HepG2 (cell line): ENCODE results near the gene ATG9A. TPM values are rescaled to one million over a fixed set of nuclear protein-coding genes. Genes with fewer than 3 reads are reported as not detected.
A peak's percentile ranks its signal among the peaks of the same experiment; 100 is the strongest.

ENCODE experiments used
- KLF6 ChIP-seq: IDR thresholded peaks from 2 replicates; pipeline ENCODE4 v1.8.0; 2016; ENCODE audit warnings: missing biosample characterization, missing genetic modification reagents
- MEF2D ChIP-seq: sonication (generic); formaldehyde crosslinking; IDR thresholded peaks from 2 replicates; pipeline ENCODE4 v1.5.1; 2020; ENCODE audit warnings: mild to moderate bottlenecking, missing genetic modification reagents
- MTF2 ChIP-seq: sonication (generic); formaldehyde crosslinking; IDR thresholded peaks from 2 replicates; pipeline ENCODE4 v1.5.0; 2020; ENCODE audit warnings: missing genetic modification reagents, borderline replicate concordance
- NAIF1 ChIP-seq: sonication (generic); formaldehyde crosslinking; IDR thresholded peaks from 2 replicates; pipeline ENCODE4 v1.5.0; 2020; ENCODE audit warnings: mild to moderate bottlenecking, missing genetic modification reagents, borderline replicate concordance
- NFE2L2 ChIP-seq: fragments of 150-350 bp; IDR thresholded peaks from 2 replicates; pipeline ENCODE4 v1.6.1; 2014; ENCODE audit warnings: low read length
- NPAS2 ChIP-seq: sonication (generic); formaldehyde crosslinking; IDR thresholded peaks from 2 replicates; pipeline ENCODE4 v1.8.0; 2022; ENCODE audit warnings: mild to moderate bottlenecking, missing genetic modification reagents, borderline replicate concordance
- NR2F6 ChIP-seq, 2 experiments: IDR thresholded peaks; 2 replicates each; pipeline ENCODE4 v1.6.1; 2016; ENCODE audit warnings: antibody characterized with exemption in 1 of 2, mild to moderate bottlenecking in 1 of 2
- ZFP62 ChIP-seq: sonication (generic); formaldehyde crosslinking; IDR thresholded peaks from 2 replicates; pipeline ENCODE4 v1.4.0; 2020; ENCODE audit warnings: missing genetic modification reagents
- ZNF232 ChIP-seq: sonication (generic); formaldehyde crosslinking; IDR thresholded peaks from 2 replicates; pipeline ENCODE4 v1.4.0; 2020; ENCODE audit warnings: missing genetic modification reagents, borderline replicate concordance
- ZNF256 ChIP-seq: sonication (generic); formaldehyde crosslinking; conservative IDR thresholded peaks from 2 replicates; pipeline ENCODE4 v1.4.0; 2020; ENCODE audit warnings: missing genetic modification reagents
- ZNF367 ChIP-seq: sonication (generic); formaldehyde crosslinking; IDR thresholded peaks from 2 replicates; pipeline ENCODE4 v1.4.0; 2020; ENCODE audit warnings: missing genetic modification reagents, borderline replicate concordance
- ZNF607 ChIP-seq: sonication (generic); formaldehyde crosslinking; IDR thresholded peaks from 2 replicates; pipeline ENCODE4 v1.5.1; 2020; ENCODE audit warnings: missing genetic modification reagents, mild to moderate bottlenecking, borderline replicate concordance
- polyA plus RNA-seq, 8 experiments: library from polyadenylated mRNA; depleted of rRNA in 3 of 8; stranded (reverse) in 7 of 8; unstranded in 1 of 8; fragments of >200 nt; fragmentation: Illumina TruSeq in 4 of 8; extraction: Trizol in 4 of 8; gene quantifications; 2 replicates each; pipeline versions ENCODE4 v1.2.1 to v1.2.3, GENCODE V29; 2011 to 2016; ENCODE audit warnings: low read depth in 4 of 8, missing spikeins in 1 of 8, mixed read lengths in 1 of 8; ENCODE audit not compliant: insufficient read depth in 1 of 8
- total RNA-seq, 5 experiments: library from RNA; depleted of rRNA; stranded (reverse); fragments of >200 nt; fragmentation: Illumina TruSeq; extraction: Trizol; gene quantifications; 2 replicates each; pipeline ENCODE4 v1.2.3, GENCODE V29; 2016; ENCODE audit warnings: low read depth in 1 of 5
- TF ChIP-seq, protein P1 (sequence below): sonication (generic); formaldehyde crosslinking; IDR thresholded peaks from 2 replicates; pipeline ENCODE4 v1.4.0; 2020; ENCODE audit warnings: mild to moderate bottlenecking, low read depth, missing genetic modification reagents
- TF ChIP-seq, protein P2 (sequence below): sonication (generic); formaldehyde crosslinking; IDR thresholded peaks from one replicate; pipeline ENCODE4 v1.5.1; 2020; ENCODE audit warnings: mild to moderate bottlenecking, missing genetic modification reagents; ENCODE audit errors: not compliant biosample characterization
- TF ChIP-seq, protein P3 (sequence below): sonication (generic); formaldehyde crosslinking; IDR thresholded peaks from 2 replicates; pipeline ENCODE4 v1.8.1; 2023; ENCODE audit warnings: missing genetic modification reagents, mild to moderate bottlenecking, borderline replicate concordance
- TF ChIP-seq, protein P4 (sequence below): sonication (generic); formaldehyde crosslinking; IDR thresholded peaks from 2 replicates; pipeline ENCODE4 v1.5.0; 2020; ENCODE audit warnings: mild to moderate bottlenecking, low read depth, missing genetic modification reagents, borderline replicate concordance
- TF ChIP-seq, protein P5 (sequence below): fragments of 450-650 bp; IDR thresholded peaks from 2 replicates; pipeline ENCODE4 v1.6.1; 2017

The ATG9A gene
- total and polyA plus RNA-seq, 2 of the 13 experiments (the other 11 are each of a cell fraction or from before 2014, with no cell fraction given): 35.0 to 131 TPM

DNA sequence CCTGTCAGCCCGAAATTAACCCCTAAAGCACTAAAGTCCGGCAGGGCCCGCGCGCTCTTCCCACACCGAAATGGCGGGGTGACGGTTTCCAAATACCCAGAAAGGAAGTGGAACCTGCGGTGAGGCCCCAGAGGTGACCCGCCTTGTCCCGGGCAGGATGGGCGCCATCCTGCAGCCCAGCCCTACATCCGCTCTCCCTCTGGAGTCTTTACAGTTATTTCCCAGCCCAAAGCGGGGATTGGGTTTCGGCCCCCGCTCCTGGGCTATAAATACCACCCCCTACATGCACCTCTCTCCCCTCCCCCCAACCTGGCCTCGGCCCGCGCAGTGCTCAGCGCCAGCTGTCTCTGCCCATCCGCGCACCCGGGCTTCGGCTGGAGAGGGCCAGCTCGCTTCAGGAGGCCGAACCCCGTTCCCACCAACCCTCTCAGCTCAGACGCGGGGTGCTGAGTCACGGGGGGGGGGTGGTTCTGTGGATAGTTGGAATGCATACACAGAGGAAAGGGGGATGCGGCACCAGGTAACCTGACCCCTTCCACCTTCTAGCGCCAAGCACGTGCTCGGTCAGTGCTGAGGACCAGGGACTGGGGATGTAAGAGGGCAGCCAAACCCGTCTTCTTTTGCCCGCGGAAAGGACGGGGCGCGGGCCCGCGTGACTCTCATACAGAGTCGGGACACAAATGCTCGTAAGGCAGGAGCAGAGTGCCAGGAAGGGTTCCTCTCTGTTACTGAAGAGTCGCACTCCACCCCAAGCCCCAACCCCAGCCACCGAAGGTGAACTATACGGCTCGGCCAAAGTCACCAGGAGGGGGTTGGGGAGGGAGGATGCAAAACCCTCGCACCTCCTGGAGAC, 23.7 kb upstream of the ATG9A start, which contains the start of gene TUBA4B (continued):
- TF ChIP-seq, protein P1, sequence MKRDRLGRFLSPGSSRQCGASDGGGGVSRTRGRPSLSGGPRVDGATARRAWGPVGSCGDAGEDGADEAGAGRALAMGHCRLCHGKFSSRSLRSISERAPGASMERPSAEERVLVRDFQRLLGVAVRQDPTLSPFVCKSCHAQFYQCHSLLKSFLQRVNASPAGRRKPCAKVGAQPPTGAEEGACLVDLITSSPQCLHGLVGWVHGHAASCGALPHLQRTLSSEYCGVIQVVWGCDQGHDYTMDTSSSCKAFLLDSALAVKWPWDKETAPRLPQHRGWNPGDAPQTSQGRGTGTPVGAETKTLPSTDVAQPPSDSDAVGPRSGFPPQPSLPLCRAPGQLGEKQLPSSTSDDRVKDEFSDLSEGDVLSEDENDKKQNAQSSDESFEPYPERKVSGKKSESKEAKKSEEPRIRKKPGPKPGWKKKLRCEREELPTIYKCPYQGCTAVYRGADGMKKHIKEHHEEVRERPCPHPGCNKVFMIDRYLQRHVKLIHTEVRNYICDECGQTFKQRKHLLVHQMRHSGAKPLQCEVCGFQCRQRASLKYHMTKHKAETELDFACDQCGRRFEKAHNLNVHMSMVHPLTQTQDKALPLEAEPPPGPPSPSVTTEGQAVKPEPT (CRISPR knock-in tag): no peak
- no peak for TF ChIP-seq NPAS2
- TF ChIP-seq ZNF232 (CRISPR knock-in tag): no peak
- no peak for TF ChIP-seq MTF2 (CRISPR knock-in tag)
- TF ChIP-seq, protein P2, sequence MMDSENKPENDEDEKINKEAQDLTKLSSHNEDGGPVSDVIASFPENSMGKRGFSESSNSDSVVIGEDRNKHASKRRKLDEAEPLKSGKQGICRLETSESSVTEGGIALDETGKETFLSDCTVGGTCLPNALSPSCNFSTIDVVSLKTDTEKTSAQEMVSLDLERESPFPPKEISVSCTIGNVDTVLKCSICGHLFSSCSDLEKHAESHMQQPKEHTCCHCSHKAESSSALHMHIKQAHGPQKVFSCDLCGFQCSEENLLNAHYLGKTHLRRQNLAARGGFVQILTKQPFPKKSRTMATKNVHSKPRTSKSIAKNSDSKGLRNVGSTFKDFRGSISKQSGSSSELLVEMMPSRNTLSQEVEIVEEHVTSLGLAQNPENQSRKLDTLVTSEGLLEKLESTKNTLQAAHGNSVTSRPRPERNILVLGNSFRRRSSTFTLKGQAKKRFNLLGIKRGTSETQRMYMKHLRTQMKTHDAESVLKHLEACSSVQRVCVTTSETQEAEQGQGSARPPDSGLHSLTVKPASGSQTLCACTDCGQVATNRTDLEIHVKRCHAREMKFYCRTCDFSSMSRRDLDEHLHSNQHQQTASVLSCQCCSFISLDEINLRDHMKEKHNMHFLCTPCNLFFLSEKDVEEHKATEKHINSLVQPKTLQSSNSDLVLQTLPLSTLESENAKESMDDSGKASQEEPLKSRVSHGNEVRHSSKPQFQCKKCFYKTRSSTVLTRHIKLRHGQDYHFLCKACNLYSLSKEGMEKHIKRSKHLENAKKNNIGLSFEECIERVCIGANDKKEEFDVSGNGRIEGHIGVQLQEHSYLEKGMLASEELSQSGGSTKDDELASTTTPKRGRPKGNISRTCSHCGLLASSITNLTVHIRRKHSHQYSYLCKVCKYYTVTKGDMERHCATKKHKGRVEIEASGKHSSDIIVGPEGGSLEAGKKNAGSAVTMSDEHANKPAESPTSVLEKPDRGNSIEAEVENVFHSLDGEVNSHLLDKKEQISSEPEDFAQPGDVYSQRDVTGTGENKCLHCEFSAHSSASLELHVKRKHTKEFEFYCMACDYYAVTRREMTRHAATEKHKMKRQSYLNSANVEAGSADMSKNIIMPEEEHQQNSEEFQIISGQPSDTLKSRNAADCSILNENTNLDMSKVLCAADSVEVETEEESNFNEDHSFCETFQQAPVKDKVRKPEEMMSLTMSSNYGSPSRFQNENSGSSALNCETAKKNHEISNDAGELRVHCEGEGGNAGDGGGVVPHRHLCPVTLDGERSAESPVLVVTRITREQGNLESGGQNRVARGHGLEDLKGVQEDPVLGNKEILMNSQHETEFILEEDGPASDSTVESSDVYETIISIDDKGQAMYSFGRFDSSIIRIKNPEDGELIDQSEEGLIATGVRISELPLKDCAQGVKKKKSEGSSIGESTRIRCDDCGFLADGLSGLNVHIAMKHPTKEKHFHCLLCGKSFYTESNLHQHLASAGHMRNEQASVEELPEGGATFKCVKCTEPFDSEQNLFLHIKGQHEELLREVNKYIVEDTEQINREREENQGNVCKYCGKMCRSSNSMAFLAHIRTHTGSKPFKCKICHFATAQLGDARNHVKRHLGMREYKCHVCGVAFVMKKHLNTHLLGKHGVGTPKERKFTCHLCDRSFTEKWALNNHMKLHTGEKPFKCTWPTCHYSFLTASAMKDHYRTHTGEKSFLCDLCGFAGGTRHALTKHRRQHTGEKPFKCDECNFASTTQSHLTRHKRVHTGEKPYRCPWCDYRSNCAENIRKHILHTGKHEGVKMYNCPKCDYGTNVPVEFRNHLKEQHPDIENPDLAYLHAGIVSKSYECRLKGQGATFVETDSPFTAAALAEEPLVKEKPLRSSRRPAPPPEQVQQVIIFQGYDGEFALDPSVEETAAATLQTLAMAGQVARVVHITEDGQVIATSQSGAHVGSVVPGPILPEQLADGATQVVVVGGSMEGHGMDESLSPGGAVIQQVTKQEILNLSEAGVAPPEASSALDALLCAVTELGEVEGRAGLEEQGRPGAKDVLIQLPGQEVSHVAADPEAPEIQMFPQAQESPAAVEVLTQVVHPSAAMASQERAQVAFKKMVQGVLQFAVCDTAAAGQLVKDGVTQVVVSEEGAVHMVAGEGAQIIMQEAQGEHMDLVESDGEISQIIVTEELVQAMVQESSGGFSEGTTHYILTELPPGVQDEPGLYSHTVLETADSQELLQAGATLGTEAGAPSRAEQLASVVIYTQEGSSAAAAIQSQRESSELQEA (CRISPR knock-in tag): no peak
- TF ChIP-seq ZFP62 (CRISPR knock-in tag): no peak
- no peak for TF ChIP-seq ZNF367 (CRISPR knock-in tag)
- TF ChIP-seq NFE2L2: peak; percentile 29; the same call in 1 of the 2 replicates
- no peak for TF ChIP-seq NR2F6 (IDR thresholded peaks at IDR 0.05)
- TF ChIP-seq NR2F6 (CRISPR knock-in tag; IDR thresholded peaks at IDR 0.05): no peak
- TF ChIP-seq ZNF607 (CRISPR knock-in tag): no peak
- TF ChIP-seq MEF2D (CRISPR knock-in tag): 0 out of 2 replicates have a peak, but pooled peaks have one; percentile 11
- TF ChIP-seq, protein P3, sequence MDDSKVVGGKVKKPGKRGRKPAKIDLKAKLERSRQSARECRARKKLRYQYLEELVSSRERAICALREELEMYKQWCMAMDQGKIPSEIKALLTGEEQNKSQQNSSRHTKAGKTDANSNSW (CRISPR knock-in tag): no peak
- TF ChIP-seq ZNF256 (CRISPR knock-in tag): no peak
- no peak for TF ChIP-seq NAIF1 (CRISPR knock-in tag)
- TF ChIP-seq, protein P4, sequence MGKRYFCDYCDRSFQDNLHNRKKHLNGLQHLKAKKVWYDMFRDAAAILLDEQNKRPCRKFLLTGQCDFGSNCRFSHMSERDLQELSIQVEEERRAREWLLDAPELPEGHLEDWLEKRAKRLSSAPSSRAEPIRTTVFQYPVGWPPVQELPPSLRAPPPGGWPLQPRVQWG (CRISPR knock-in tag): no peak
- TF ChIP-seq, protein P5, sequence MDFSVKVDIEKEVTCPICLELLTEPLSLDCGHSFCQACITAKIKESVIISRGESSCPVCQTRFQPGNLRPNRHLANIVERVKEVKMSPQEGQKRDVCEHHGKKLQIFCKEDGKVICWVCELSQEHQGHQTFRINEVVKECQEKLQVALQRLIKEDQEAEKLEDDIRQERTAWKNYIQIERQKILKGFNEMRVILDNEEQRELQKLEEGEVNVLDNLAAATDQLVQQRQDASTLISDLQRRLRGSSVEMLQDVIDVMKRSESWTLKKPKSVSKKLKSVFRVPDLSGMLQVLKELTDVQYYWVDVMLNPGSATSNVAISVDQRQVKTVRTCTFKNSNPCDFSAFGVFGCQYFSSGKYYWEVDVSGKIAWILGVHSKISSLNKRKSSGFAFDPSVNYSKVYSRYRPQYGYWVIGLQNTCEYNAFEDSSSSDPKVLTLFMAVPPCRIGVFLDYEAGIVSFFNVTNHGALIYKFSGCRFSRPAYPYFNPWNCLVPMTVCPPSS: no peak
- TF ChIP-seq KLF6 (CRISPR knock-in tag): no peak
